Measurements from ENCODE around the gene DTD1.
A peak's percentile ranks its signal among the peaks of the same experiment; 100 is the strongest.

DTD1 gene, protein sequence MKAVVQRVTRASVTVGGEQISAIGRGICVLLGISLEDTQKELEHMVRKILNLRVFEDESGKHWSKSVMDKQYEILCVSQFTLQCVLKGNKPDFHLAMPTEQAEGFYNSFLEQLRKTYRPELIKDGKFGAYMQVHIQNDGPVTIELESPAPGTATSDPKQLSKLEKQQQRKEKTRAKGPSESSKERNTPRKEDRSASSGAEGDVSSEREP

GRCh38 chr20:18587665-18588573, at the start of gene DTD1:
Gene DTD1, plus strand, starts transcription at chr20:18588054. Its CDS starts 19 bp downstream, at chr20:18588073.
- DNase-seq, result peak; percentile 88 to 97 (median 93)
- intact Hi-C loops (cut with DNase I), result no loop called here

DNA sequence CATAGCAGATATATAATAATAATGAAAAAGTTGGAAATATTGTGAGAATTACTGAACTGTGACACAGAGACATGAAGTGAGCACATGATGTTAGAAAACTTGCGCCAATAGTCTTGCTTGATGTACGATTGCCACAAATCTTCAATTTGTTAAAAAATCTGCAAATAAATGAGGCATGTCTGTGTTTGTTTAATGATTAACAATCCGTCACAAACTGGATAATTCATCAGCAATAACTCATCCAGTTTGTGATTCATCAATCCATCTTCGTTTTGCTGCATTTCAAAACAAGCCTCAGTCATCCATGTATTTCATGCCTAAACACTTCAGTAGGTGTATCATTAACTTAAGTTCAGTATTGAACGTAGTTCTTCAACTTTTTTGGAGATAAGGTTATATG, 46.1 kb upstream of the DTD1 start:
- intact Hi-C loops (cut with DNase I), result no loop called here
- DNase-seq, result no peak

DNA sequence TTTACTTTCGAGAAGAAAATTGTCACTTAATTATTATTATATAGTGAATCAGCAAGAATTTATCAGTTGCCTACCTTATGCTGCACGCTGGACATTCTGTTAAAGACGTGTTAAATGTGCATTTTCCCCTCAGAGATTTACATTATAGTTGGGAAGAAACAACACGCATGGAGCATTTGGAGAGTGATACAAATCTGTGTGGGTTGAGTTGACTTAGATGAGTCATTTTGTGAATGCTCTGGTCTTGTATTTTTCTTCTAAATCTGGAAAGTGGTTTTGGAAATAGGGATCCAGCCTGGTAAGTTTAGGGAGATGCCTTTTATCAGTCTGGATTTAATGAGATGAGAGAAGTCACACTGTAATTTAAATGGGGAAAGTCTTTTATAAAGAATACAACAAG, 44.6 kb upstream of the DTD1 start:
- DNase-seq, result no peak
- intact Hi-C loops (cut with DNase I), result no loop called here

- peak in 3 of 42 donors; percentile 8 to 68 (median 31) for DNase-seq
- intact Hi-C loops (cut with DNase I), result no loop called here
Observed at GRCh38 chr20:18543932-18544331, 43.9 kb upstream of the DTD1 start.

GRCh38 chr20:18545566-18545965, 42.3 kb upstream of the DTD1 start:
- intact Hi-C loops (cut with DNase I), result no loop called here

GRCh38 chr20:18548465-18548864, 39.4 kb upstream of the DTD1 start:
- intact Hi-C loops (cut with DNase I), result no loop called here

More at GRCh38 chr20:18545566-18545965, 42.3 kb upstream of the DTD1 start:
- no peak for DNase-seq

GRCh38 chr20:18553746-18554145, 34.1 kb upstream of the DTD1 start:
- intact Hi-C loops (cut with DNase I), result no loop called here
- DNase-seq, result peak in 24 of 42 donors; percentile 6 to 62 (median 29)

More at GRCh38 chr20:18548465-18548864, 39.4 kb upstream of the DTD1 start:
- DNase-seq, result no peak

DNA sequence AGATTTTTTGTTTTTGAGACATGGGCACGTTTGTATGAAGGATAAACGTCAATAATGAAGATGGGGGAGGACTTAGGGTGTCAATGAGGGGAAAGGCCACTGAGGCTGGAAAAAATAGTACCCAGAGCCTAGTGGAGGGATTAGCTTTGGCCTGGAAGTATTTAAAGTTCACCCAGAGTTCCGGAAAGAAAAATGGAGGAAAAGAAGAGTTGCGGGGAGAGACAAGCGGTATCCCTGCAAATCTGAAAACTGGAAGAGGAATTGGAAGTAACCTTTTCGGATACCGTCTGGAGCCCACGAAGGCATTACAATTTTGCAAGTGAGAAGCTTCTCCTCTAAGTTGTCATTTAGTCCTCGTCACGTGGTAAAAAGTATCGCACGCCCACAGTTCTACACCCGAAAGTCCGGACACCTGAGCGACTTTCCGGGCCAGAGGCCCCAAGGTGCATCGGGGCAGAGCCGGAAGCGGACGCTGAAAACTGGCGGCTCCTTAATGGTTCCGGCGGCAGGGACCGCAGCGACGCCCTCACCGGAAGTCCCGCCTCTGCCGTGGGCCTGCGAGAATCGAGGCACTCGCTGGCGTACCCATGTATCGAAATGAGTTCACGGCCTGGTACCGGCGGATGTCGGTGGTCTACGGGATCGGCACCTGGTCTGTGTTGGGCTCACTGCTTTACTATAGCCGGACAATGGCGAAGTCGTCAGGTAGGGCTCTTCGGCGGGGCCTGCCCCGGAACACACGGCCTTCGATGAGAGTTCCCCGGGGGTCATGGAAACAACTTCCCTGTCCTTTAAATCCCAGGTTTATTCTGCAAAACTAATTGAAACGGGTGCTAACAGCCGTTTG, 20.7 kb upstream of the DTD1 start, which contains the start of gene SMIM26:
TSS of gene SMIM26 (plus strand) at position 541 of the 847 bp plus-strand sequence. CDS start at position 588, 47 bp downstream.
- peak; percentile 83 to 97 (median 92) for DNase-seq
- intact Hi-C loops (cut with DNase I), result loop anchor here (5.0 kb wide), 1 partner anchor 60 kb away; the partner anchor contains the start of gene SEC23B

GRCh38 chr20:18567739-18568091, 20.1 kb upstream of the DTD1 start:
- no peak for DNase-seq
- intact Hi-C loops (cut with DNase I), result loop anchor here (5.0 kb wide), 1 partner anchor 60 kb away; the partner anchor contains the start of gene SEC23B

- no peak for DNase-seq
- intact Hi-C loops (cut with DNase I), result loop anchor here (10.0 kb wide), 1 partner anchor 106 kb away; the partner anchor contains the start of genes DZANK1 and POLR3F
Observed at GRCh38 chr20:18571009-18571408, 16.8 kb upstream of the DTD1 start.

GRCh38 chr20:18571578-18571977, 16.3 kb upstream of the DTD1 start:
- DNase-seq, result no peak
- intact Hi-C loops (cut with DNase I), result loop anchor here (10.0 kb wide), 1 partner anchor 107 kb away; the partner anchor contains the start of genes DZANK1 and POLR3F

- no peak for DNase-seq
- intact Hi-C loops (cut with DNase I), result loop anchor here (10.0 kb wide), 1 partner anchor 113 kb away; the partner anchor contains the start of genes DZANK1 and POLR3F
Observed at GRCh38 chr20:18577942-18578341, 9.9 kb upstream of the DTD1 start.

GRCh38 chr20:18578581-18578980, 9.3 kb upstream of the DTD1 start:
- no peak for DNase-seq
- intact Hi-C loops (cut with DNase I), result loop anchor here (10.0 kb wide), 1 partner anchor 114 kb away; the partner anchor contains the start of genes DZANK1 and POLR3F

GRCh38 chr20:18580012-18580411, 7.8 kb upstream of the DTD1 start:
- DNase-seq, result no peak
- intact Hi-C loops (cut with DNase I), result no loop called here

- intact Hi-C loops (cut with DNase I), result no loop called here
- DNase-seq, result no peak
Observed at GRCh38 chr20:18585134-18585533, 2.7 kb upstream of the DTD1 start.

GRCh38 chr20:18588574-18588933, 700 bp downstream of the DTD1 start:
- peak in 29 of 42 donors; percentile 12 to 63 (median 29) for DNase-seq
- intact Hi-C loops (cut with DNase I), result no loop called here

DNA sequence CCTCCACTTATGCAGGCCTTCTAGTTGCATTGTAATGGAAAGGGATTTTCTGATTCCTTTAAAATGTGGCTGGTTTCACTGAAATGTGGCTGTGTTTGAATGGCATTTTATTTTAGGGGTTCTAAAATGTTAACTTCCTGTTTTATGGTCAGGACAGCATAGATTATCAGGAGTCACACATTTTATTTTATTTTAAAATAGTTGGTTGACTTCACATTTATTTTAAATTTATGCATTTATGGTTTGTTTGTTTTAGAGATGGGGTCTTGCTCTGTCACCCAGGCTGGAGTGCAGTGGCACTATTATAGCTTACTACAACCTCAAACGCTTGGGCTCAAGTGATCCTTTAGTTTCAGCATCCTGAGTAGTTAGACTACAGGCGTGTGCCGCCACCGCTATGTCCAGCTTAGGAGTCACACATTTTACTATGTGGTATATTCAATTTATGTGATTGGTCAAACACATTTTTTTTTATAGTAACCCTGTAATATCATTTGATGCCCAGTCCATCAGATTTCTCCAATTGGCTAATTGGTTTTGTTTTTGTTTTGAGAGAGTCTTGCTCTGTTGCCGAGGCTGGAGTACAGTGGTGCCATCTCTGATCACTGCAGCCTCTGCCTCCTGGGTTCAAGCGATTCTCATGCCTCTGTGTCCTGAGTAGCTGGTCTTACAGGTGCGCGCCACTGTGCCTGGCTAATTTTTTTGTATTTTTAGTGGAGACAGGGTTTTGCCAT, 2.3 kb downstream of the DTD1 start:
- no peak for DNase-seq
- intact Hi-C loops (cut with DNase I), result no loop called here

DNA sequence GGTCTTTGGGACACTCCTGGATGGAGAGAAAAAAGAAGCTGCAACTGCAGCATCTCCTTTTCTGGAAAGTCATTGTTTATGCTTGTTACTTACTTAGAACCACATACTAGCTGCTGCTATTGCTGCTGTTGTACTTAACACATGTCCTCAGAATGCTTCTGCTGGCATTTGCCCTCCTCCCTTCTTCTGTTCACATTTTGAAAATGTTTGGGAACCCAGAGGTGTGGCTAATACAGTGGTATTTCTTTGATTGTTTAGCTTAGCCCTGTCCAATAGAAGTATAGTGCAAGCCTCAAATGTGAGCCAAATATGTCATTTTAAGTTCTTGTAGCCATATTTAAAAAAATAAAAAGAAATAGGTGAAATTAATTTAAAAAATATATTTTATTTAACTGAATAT, 8.4 kb downstream of the DTD1 start:
- DNase-seq, result no peak
- intact Hi-C loops (cut with DNase I), result no loop called here
